ENCODE data around the gene GCK. TPM values are rescaled to one million over a fixed set of nuclear protein-coding genes. Genes with fewer than 3 reads are reported as not detected.

GCK gene
- total RNA-seq, 1 experiment from 2014 or later, result not detected

DNA sequence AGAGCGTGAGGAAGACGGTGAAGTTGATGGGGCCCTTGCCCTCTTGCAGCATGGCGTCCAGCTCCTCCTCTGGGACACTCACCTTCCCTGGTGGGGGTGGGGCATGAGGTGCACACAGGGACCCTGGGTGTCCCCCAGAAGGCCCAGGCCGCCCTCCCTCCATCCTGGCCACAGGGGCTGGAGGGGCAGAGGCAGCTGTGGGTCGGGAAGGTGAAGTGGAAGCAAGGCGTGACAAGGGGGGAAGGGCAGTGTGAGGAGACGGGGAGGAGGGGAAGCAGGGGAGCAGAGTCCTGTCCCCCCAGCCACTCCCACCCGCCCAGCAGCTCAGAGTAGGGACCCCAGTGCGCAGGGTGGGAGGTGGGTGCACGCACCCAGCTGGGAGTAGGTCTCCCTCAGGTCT is 48.9 kb downstream of the GCK start:
- Mint-ChIP-seq H3K36me3 (ENCODE audit: insufficient read depth, unreplicated experiment) (no peaks in the 10 kb centered on the region), H3K27me3 (ENCODE audit: unreplicated experiment) (peaks cover 77% of the 10 kb centered on the region), H3K9me3 (ENCODE audit: low read depth, unreplicated experiment) (no peaks in the 10 kb centered on the region), H3K4me3 (ENCODE audit: low read depth, unreplicated experiment) (no peak overlapping the region), H3K27ac (ENCODE audit: unreplicated experiment) (no peak overlapping the region), H3K4me1 (ENCODE audit: low read depth, unreplicated experiment) (no peaks in the 10 kb centered on the region)
- TF ChIP-seq, protein P1, sequence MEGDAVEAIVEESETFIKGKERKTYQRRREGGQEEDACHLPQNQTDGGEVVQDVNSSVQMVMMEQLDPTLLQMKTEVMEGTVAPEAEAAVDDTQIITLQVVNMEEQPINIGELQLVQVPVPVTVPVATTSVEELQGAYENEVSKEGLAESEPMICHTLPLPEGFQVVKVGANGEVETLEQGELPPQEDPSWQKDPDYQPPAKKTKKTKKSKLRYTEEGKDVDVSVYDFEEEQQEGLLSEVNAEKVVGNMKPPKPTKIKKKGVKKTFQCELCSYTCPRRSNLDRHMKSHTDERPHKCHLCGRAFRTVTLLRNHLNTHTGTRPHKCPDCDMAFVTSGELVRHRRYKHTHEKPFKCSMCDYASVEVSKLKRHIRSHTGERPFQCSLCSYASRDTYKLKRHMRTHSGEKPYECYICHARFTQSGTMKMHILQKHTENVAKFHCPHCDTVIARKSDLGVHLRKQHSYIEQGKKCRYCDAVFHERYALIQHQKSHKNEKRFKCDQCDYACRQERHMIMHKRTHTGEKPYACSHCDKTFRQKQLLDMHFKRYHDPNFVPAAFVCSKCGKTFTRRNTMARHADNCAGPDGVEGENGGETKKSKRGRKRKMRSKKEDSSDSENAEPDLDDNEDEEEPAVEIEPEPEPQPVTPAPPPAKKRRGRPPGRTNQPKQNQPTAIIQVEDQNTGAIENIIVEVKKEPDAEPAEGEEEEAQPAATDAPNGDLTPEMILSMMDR (IDR thresholded peaks at IDR 0.05; ENCODE audit: unreplicated experiment), result no peak
- intact Hi-C loops (cut with micrococcal nuclease; ENCODE audit: unreplicated experiment), result no loop called here
- no peak for DNase-seq
- CTCF ChIA-PET, result no interaction called here
- no TSS peak for BruUV-seq (replicated peaks)

DNA sequence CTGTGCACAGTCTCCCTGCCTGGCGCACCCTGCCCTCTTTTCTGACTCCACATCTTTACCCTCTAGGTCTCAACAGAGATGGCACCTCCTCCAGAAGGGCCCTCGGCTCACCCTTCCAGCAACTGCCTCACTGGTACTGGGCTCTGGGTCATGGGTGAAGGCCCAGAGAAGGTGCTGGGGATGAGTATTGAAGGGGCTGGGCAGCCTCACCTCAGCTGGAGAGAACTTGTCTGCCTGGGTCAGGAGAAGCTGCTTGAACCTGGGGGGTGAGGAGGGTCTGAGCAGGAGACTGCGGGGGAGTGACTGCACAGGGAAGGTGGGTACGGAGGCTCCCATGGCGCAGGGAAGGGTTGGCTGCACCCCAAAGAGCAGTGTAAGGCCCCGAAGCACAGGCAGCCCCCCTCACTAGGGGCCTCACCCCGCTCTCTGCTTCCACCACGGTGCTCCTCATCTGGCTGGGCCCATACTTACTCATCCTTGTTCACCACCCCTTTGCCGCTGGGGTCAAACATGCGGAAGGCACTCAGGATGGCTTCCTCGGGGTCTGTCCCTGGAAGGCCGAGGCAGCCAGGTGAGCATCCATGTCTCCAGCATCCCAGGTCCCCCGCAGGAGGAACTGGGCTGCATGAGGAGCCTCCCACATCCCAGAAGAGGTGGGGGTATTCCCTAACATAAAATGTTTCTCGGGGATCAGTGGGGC is 49.8 kb downstream of the GCK start:
- H3K4me3 Mint-ChIP-seq (ENCODE audit: low read depth, unreplicated experiment), result no peak overlapping the region
- no TSS peak for BruUV-seq (replicated peaks)
- no peaks in the 10 kb centered on the region for H3K4me1 Mint-ChIP-seq (ENCODE audit: low read depth, unreplicated experiment)
- H3K9me3 Mint-ChIP-seq (ENCODE audit: low read depth, unreplicated experiment), result no peaks in the 10 kb centered on the region
- peaks cover 77% of the 10 kb centered on the region for H3K27me3 Mint-ChIP-seq (ENCODE audit: unreplicated experiment)
- CTCF ChIA-PET, result no interaction called here
- H3K36me3 Mint-ChIP-seq (ENCODE audit: insufficient read depth, unreplicated experiment), result no peaks in the 10 kb centered on the region
- TF ChIP-seq, protein P1 (IDR thresholded peaks at IDR 0.05; ENCODE audit: unreplicated experiment), result no peak
- no peak overlapping the region for H3K27ac Mint-ChIP-seq (ENCODE audit: unreplicated experiment)
- no peak for DNase-seq
- intact Hi-C loops (cut with micrococcal nuclease; ENCODE audit: unreplicated experiment), result no loop called here

DNA sequence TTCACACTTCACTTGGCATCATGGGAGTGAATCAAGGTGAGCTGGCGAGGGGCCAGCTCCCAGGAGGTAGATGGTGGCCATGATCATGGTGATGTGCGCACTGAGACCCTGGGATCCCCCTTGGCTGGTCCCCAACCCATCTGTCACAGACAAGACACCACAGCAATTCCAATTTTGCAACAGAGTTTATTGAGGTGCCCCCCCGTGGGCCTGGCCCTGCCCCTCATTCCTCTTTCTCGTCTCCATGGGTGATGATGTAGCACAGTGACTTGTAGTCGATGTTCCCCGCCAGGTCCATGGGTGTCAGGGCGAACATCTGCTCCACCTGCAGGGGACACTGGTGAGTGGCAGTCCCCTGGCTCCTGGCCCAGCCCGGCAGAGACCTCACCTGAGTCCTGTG is 50.5 kb downstream of the GCK start:
- Mint-ChIP-seq H3K4me1 (ENCODE audit: low read depth, unreplicated experiment) (no peaks in the 10 kb centered on the region), H3K4me3 (ENCODE audit: low read depth, unreplicated experiment) (no peak overlapping the region), H3K27me3 (ENCODE audit: unreplicated experiment) (peaks cover 77% of the 10 kb centered on the region), H3K27ac (ENCODE audit: unreplicated experiment) (no peak overlapping the region), H3K36me3 (ENCODE audit: insufficient read depth, unreplicated experiment) (no peaks in the 10 kb centered on the region), H3K9me3 (ENCODE audit: low read depth, unreplicated experiment) (no peaks in the 10 kb centered on the region)
- CTCF ChIA-PET, result interaction anchor here (0.7 kb wide), 1 partner anchor 13 kb away, joined by 3 read pairs; no protein-coding TSS in a partner anchor
- DNase-seq, result no peak
- BruUV-seq (replicated peaks), result no TSS peak
- TF ChIP-seq, protein P1 (IDR thresholded peaks at IDR 0.05; ENCODE audit: unreplicated experiment), result no peak
- intact Hi-C loops (cut with micrococcal nuclease; ENCODE audit: unreplicated experiment), result no loop called here

DNA sequence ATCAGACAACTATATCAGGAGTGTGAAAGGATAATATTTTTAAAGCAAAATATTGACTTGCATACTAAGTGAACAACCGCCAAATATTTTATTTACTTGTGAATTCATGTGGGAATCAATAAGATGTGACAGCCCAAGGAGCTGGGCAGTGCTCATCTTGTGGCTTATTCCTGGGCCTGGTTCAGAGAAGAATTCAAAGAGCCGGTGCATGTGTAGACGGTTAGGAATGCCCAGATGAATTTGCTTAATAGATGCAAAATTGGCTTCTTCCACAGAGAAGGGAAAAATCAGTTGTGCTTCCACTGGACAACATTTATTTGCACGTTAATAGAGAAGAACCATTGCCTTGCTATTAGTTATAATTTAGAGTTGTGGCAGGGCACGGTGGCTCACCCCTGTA is 52.5 kb downstream of the GCK start:
- intact Hi-C loops (cut with micrococcal nuclease; ENCODE audit: unreplicated experiment), result no loop called here

More for the DNA sequence above, 52.5 kb downstream of the GCK start:
- peaks cover 7% of the 10 kb centered on the region for H3K4me1 Mint-ChIP-seq (ENCODE audit: low read depth, unreplicated experiment)
- H3K9me3 Mint-ChIP-seq (ENCODE audit: low read depth, unreplicated experiment), result no peaks in the 10 kb centered on the region
- CTCF ChIA-PET, result interaction anchor here (1.4 kb wide), 1 partner anchor 13 kb away, joined by 3 read pairs; the partner anchor contains the start of gene POLD2
- H3K27ac Mint-ChIP-seq (ENCODE audit: unreplicated experiment), result no peak overlapping the region
- BruUV-seq (replicated peaks), result no TSS peak
- no peaks in the 10 kb centered on the region for H3K36me3 Mint-ChIP-seq (ENCODE audit: insufficient read depth, unreplicated experiment)
- TF ChIP-seq, protein P1 (IDR thresholded peaks at IDR 0.05; ENCODE audit: unreplicated experiment), result no peak
- H3K27me3 Mint-ChIP-seq (ENCODE audit: unreplicated experiment), result peaks cover 87% of the 10 kb centered on the region
- H3K4me3 Mint-ChIP-seq (ENCODE audit: low read depth, unreplicated experiment), result no peak overlapping the region
- no peak for DNase-seq

Measured in Calu3 (cell line).